Measurements from ENCODE around the gene SLAMF8. TPM values are rescaled to one million over a fixed set of nuclear protein-coding genes. Genes with fewer than 3 reads are reported as not detected.

SLAMF8 gene
- total and polyA plus RNA-seq, 2 donors (not counting 1 experiment from before 2014, with no cell fraction given) = 0.54 TPM; not detected in 1

GRCh38 chr1:159845751-159846629, 19.3 kb downstream of the SLAMF8 start:
- POLR2A ChIA-PET = no interaction called here
- Histone ChIP-seq H3K79me2 (ENCODE audit: control insufficient read depth, insufficient read depth, low read length) (no peaks in the 10 kb centered on the region), H4K20me1 (ENCODE audit: control insufficient read depth, insufficient read depth, low read length, poor library complexity, severe bottlenecking) (no peaks in the 10 kb centered on the region), H3K36me3 (replicated peaks in 1 of 2; ENCODE audit: control extremely low read depth in 1 of 2, control insufficient read depth in 1 of 2, extremely low read depth in 1 of 2, insufficient read depth in 2 of 2, low read length in 1 of 2) (no peaks in the 10 kb centered on the region), H2AFZ (ENCODE audit: insufficient read depth, low read depth, low read length, poor library complexity, severe bottlenecking) (no peak overlapping the region), H3K4me2 (replicated peaks; ENCODE audit: low read depth, low read length, poor library complexity, severe bottlenecking) (no peak overlapping the region), H3K9me3 (ENCODE audit: control extremely low read depth in 1 of 3, control insufficient read depth in 2 of 3, insufficient read depth in 1 of 3, low read length in 2 of 3) (no peaks in the 10 kb centered on the region), H3K27ac (ENCODE audit: low read length in 2 of 2) (no peak overlapping the region), H3K27me3 (replicated peaks in 1 of 4; ENCODE audit: control extremely low read depth in 1 of 4, control insufficient read depth in 3 of 4, insufficient read depth in 4 of 4, low read length in 3 of 4) (peaks cover 0 to 17% (median 7%) of the 10 kb centered on the region in 4 experiments), H3K4me3 (ENCODE audit: control extremely low read depth in 1 of 5, extremely low read depth in 1 of 5, insufficient read depth in 1 of 5, low read depth in 2 of 5, low read length in 4 of 5) (no peak overlapping the region), H3K9ac (ENCODE audit: low read length) (no peak overlapping the region), H3K4me1 (ENCODE audit: control insufficient read depth in 2 of 2, insufficient read depth in 2 of 2, low read length in 2 of 2) (no peaks in the 10 kb centered on the region)
- DNase-seq (no peak), ATAC-seq (ENCODE audit: low read depth) (no peak)
- no peak for TF ChIP-seq EZH2 (IDR thresholded peaks at IDR 0.05; ENCODE audit: borderline replicate concordance, insufficient read depth, low read depth, low read length, poor library complexity, severe bottlenecking)
- TF ChIP-seq, protein P1, sequence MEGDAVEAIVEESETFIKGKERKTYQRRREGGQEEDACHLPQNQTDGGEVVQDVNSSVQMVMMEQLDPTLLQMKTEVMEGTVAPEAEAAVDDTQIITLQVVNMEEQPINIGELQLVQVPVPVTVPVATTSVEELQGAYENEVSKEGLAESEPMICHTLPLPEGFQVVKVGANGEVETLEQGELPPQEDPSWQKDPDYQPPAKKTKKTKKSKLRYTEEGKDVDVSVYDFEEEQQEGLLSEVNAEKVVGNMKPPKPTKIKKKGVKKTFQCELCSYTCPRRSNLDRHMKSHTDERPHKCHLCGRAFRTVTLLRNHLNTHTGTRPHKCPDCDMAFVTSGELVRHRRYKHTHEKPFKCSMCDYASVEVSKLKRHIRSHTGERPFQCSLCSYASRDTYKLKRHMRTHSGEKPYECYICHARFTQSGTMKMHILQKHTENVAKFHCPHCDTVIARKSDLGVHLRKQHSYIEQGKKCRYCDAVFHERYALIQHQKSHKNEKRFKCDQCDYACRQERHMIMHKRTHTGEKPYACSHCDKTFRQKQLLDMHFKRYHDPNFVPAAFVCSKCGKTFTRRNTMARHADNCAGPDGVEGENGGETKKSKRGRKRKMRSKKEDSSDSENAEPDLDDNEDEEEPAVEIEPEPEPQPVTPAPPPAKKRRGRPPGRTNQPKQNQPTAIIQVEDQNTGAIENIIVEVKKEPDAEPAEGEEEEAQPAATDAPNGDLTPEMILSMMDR (IDR thresholded peaks at IDR 0.05) = no peak
- H3K9me3 Mint-ChIP-seq (ENCODE audit: insufficient read depth) = no peaks in the 10 kb centered on the region
- CTCF ChIA-PET = no interaction called here
- no peak overlapping the region for H3K27ac Mint-ChIP-seq
- peaks cover 43% of the 10 kb centered on the region for H3K27me3 Mint-ChIP-seq
- 97% methylated on average over 10 of the region's 13 CpGs for WGBS (ENCODE audit: insufficient coverage)
- H3K4me1 Mint-ChIP-seq = no peaks in the 10 kb centered on the region
- intact Hi-C loops (cut with micrococcal nuclease) = no loop called here
- H3K4me3 Mint-ChIP-seq = no peak overlapping the region

- ChIA-PET CTCF (no interaction called here), POLR2A (no interaction called here)
- no peak overlapping the region for H3K27ac ChIP-seq (ENCODE audit: low read length in 2 of 2)
- H3K4me2 ChIP-seq (replicated peaks; ENCODE audit: low read depth, low read length, poor library complexity, severe bottlenecking) = no peak overlapping the region
- intact Hi-C loops (cut with micrococcal nuclease) = no loop called here
- no peaks in the 10 kb centered on the region for H3K79me2 ChIP-seq (ENCODE audit: control insufficient read depth, insufficient read depth, low read length)
- Mint-ChIP-seq H3K27me3 (peaks cover 40% of the 10 kb centered on the region), H3K27ac (no peak overlapping the region), H3K9me3 (ENCODE audit: insufficient read depth) (no peaks in the 10 kb centered on the region), H3K4me3 (no peak overlapping the region), H3K4me1 (no peaks in the 10 kb centered on the region)
- ATAC-seq (ENCODE audit: low read depth) (no peak), DNase-seq (no peak)
- no peaks in the 10 kb centered on the region for H3K4me1 ChIP-seq (ENCODE audit: control insufficient read depth in 2 of 2, insufficient read depth in 2 of 2, low read length in 2 of 2)
- TF ChIP-seq, protein P1 (IDR thresholded peaks at IDR 0.05) = no peak
- no peak for TF ChIP-seq EZH2 (IDR thresholded peaks at IDR 0.05; ENCODE audit: borderline replicate concordance, insufficient read depth, low read depth, low read length, poor library complexity, severe bottlenecking)
- H3K9ac ChIP-seq (ENCODE audit: low read length) = no peak overlapping the region
- no peaks in the 10 kb centered on the region for H3K9me3 ChIP-seq (ENCODE audit: control extremely low read depth in 1 of 3, control insufficient read depth in 2 of 3, insufficient read depth in 1 of 3, low read length in 2 of 3)
- no peaks in the 10 kb centered on the region for H3K36me3 ChIP-seq (replicated peaks in 1 of 2; ENCODE audit: control extremely low read depth in 1 of 2, control insufficient read depth in 1 of 2, extremely low read depth in 1 of 2, insufficient read depth in 2 of 2, low read length in 1 of 2)
- H4K20me1 ChIP-seq (ENCODE audit: control insufficient read depth, insufficient read depth, low read length, poor library complexity, severe bottlenecking) = no peaks in the 10 kb centered on the region
- WGBS (ENCODE audit: insufficient coverage) = 78% methylated on average over 3 of the region's 4 CpGs
- H3K4me3 ChIP-seq (ENCODE audit: control extremely low read depth in 1 of 5, extremely low read depth in 1 of 5, insufficient read depth in 1 of 5, low read depth in 2 of 5, low read length in 4 of 5) = no peak overlapping the region
- H2AFZ ChIP-seq (ENCODE audit: insufficient read depth, low read depth, low read length, poor library complexity, severe bottlenecking) = no peak overlapping the region
- H3K27me3 ChIP-seq (replicated peaks in 1 of 4; ENCODE audit: control extremely low read depth in 1 of 4, control insufficient read depth in 3 of 4, insufficient read depth in 4 of 4, low read length in 3 of 4) = peaks cover 0 to 17% (median 7%) of the 10 kb centered on the region in 4 experiments
These were observed 20.6 kb downstream of the SLAMF8 start for GRCh38 chr1:159847231-159847630.
